Activated CD8-positive, alpha-beta T cell treated with anti-CD3 and anti-CD28 coated beads for 36 hours (primary cell): ENCODE data around the gene ATR. TPM values are rescaled to one million over a fixed set of nuclear protein-coding genes. Genes with fewer than 3 reads are reported as not detected.
A peak's percentile ranks its signal among the peaks of the same experiment; 100 is the strongest.
"Not testable (repeated sequence)": the region's sequence is repeated elsewhere in the genome, so short reads cannot be mapped to it uniquely, and the experiment has no call there.

Experiments
- ATAC-seq: fragments of 200-7000 bp; cut with Tn5 transposase; one replicate; pipeline ENCODE4 v1.10.0; 2021; ENCODE audit warnings: mild to moderate bottlenecking, moderate library complexity
- CTCF ChIA-PET: fragments of 350-600 bp; sonication (Branson Sonifier 250); formaldehyde crosslinking; loops from one replicate; lab custom pipeline; 2021; ENCODE audit warnings: antibody characterized with exemption; lab: Charles Lee
- POLR2A ChIA-PET: fragments of 350-600 bp; sonication (Branson Sonifier 250); formaldehyde crosslinking; loops from one replicate; lab custom pipeline; 2021; ENCODE audit warnings: antibody characterized with exemption; lab: Charles Lee
- DNase-seq: peaks from one replicate; pipeline ENCODE4 v3.0.0-alpha.2; 2020
- H3K27ac Mint-ChIP-seq: one replicate; pipeline ENCODE4 v1.8.0; 2021; ENCODE audit warnings: mild to moderate bottlenecking, mixed read lengths
- H3K27me3 Mint-ChIP-seq: one replicate; pipeline ENCODE4 v1.8.0; 2021; ENCODE audit warnings: mixed read lengths
- H3K36me3 Mint-ChIP-seq: one replicate; pipeline ENCODE4 v1.8.0; 2021; ENCODE audit warnings: low read depth, mixed read lengths
- H3K4me1 Mint-ChIP-seq: one replicate; pipeline ENCODE4 v1.8.0; 2021; ENCODE audit warnings: low read depth, mixed read lengths
- H3K4me3 Mint-ChIP-seq: one replicate; pipeline ENCODE4 v1.8.0; 2021; ENCODE audit warnings: mild to moderate bottlenecking, moderate library complexity, mixed read lengths
- H3K9me3 Mint-ChIP-seq: one replicate; pipeline ENCODE4 v1.8.0; 2021; ENCODE audit warnings: mixed read lengths
- CTCF ChIP-seq: fragments of 200-600 bp; IDR thresholded peaks from one replicate; pipeline ENCODE4 v1.8.0; 2022; ENCODE audit warnings: antibody characterized with exemption, mild to moderate bottlenecking
- intact Hi-C: fragments of 100-400 bp; cut with micrococcal nuclease; formaldehyde crosslinking; loops from one replicate; pipeline ENCODE4 v1.10.0; 2022
- total RNA-seq, 2 experiments: library from RNA; stranded (reverse); gene quantifications; one replicate each; pipeline ENCODE4 v1.2.3, GENCODE V29; 2021

The ATR gene
- total RNA-seq, 2 experiments from 2014 or later: 34.2 to 39.0 TPM

DNA sequence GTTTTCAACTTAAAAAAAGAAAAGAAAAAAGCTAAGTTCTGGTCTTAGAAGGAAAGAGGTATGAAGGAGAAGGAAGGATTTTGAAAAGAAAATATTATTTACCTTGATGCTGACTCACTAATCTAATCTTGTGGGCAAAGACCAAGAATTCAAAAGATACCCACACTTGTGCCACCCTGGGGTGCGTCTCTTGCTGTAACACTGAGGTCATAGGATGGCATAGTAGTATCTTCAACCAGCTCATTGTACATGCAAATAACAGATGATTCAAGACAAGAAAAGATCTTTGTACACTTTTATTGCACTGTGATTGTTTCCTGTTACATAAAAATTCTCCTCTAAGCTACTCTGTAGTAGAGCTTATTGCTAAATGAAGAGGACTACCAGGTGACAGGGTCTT is 35.0 kb upstream of the ATR start:
- no peaks in the 10 kb centered on the region for H3K36me3 Mint-ChIP-seq
- no peaks in the 10 kb centered on the region for H3K4me1 Mint-ChIP-seq
- H3K4me3 Mint-ChIP-seq: no peak overlapping the region
- ATAC-seq (no peak), DNase-seq (no peak)
- ChIA-PET CTCF (no interaction called here), POLR2A (no interaction called here)
- no peaks in the 10 kb centered on the region for H3K9me3 Mint-ChIP-seq
- no peak for TF ChIP-seq CTCF
- H3K27me3 Mint-ChIP-seq: no peaks in the 10 kb centered on the region
- intact Hi-C loops: no loop called here
- H3K27ac Mint-ChIP-seq: no peak overlapping the region

DNA sequence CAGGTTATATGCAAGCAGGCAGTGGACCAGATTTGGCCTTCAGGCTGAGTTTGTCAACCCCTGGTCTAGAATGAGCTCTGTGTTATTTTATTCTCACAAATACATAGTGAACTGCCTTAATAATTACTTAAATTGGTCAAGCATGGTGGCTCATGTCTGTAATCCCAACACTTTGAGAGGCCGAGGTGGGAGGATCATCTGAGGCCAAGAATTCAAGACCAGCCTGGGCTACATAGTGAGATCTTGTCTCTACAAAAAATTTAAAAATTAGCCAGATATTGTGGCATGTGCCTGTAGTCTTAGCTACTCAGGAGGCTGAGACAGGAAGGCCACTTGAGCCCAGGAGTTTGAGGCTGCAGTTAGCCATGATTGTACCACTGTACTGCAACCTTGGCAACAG is 32.7 kb upstream of the ATR start:
- no peak overlapping the region for H3K4me3 Mint-ChIP-seq
- H3K27ac Mint-ChIP-seq: no peak overlapping the region
- H3K9me3 Mint-ChIP-seq: no peaks in the 10 kb centered on the region
- H3K4me1 Mint-ChIP-seq: no peaks in the 10 kb centered on the region
- ChIA-PET POLR2A (interaction anchor here (0.6 to 2.5 kb wide), 2 partner anchors 13 to 391 kb away, joined by 3 to 9 read pairs; no protein-coding TSS in a partner anchor), CTCF (interaction anchor here (1.8 kb wide), 1 partner anchor 8 kb away, joined by 4 read pairs; no protein-coding TSS in a partner anchor)
- ATAC-seq (no peak), DNase-seq (no peak)
- no peak for TF ChIP-seq CTCF
- intact Hi-C loops: no loop called here
- H3K27me3 Mint-ChIP-seq: no peaks in the 10 kb centered on the region
- no peaks in the 10 kb centered on the region for H3K36me3 Mint-ChIP-seq

DNA sequence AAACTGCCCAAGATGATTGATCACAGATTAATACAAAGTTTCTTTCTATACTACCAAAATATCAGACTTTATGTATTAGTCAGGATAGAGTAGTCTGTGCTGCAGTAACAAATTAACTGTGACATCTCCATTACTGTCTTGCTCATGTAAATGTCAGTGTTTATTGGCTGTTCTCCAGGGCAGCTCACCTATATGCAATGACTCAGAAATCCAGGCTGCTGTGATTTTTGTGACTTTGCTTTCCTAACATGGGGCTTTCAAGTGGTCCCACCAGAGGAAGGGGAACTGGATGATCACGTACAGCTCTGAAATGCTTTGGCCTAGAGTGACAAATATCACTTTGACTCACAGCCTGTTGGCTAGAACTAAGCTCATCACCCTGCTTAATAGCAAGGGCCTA is 30.6 kb upstream of the ATR start:
- Mint-ChIP-seq H3K4me1 (no peaks in the 10 kb centered on the region), H3K4me3 (no peak overlapping the region), H3K27ac (no peak overlapping the region), H3K9me3 (no peaks in the 10 kb centered on the region), H3K27me3 (no peaks in the 10 kb centered on the region), H3K36me3 (no peaks in the 10 kb centered on the region)
- intact Hi-C loops: no loop called here
- peak; percentile 7 for DNase-seq
- CTCF ChIA-PET: interaction anchor here (0.9 to 1.8 kb wide), 4 partner anchors 10 to 221 kb away, joined by 3 to 4 read pairs (median 4); no protein-coding TSS in a partner anchor
- no peak for TF ChIP-seq CTCF
- ATAC-seq: peak; percentile 61
- POLR2A ChIA-PET: interaction anchor here (2.5 kb wide), 1 partner anchor 11 kb away, joined by 9 read pairs; no protein-coding TSS in a partner anchor

DNA sequence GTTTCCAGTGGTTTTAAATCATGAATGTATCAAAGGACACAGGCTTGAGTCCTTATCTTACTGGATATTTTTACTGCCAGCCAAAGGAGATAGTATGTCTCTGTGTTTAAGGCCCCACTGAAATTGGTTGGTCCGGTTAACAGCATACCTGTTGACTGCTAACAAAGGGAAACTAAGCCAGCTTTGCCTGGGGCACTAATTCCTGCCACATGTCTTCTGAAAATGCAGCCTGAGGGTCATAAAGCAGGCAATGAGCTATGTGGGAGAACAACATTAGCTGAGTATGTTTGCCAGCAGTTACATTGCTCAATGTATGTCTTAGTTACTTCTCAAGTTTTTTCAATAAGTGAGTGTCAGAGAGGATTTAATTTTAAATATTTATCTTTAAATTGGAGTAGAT is 30.1 kb upstream of the ATR start:
- TF ChIP-seq CTCF: no peak
- Mint-ChIP-seq H3K36me3 (no peaks in the 10 kb centered on the region), H3K4me1 (no peaks in the 10 kb centered on the region), H3K27ac (no peak overlapping the region), H3K9me3 (no peaks in the 10 kb centered on the region), H3K4me3 (no peak overlapping the region), H3K27me3 (no peaks in the 10 kb centered on the region)
- intact Hi-C loops: no loop called here
- no peak for ATAC-seq
- POLR2A ChIA-PET: interaction anchor here (2.5 kb wide), 1 partner anchor 11 kb away, joined by 9 read pairs; no protein-coding TSS in a partner anchor
- CTCF ChIA-PET: interaction anchor here (0.7 kb wide), 1 partner anchor 21 kb away, joined by 3 read pairs; no protein-coding TSS in a partner anchor
- DNase-seq: no peak

DNA sequence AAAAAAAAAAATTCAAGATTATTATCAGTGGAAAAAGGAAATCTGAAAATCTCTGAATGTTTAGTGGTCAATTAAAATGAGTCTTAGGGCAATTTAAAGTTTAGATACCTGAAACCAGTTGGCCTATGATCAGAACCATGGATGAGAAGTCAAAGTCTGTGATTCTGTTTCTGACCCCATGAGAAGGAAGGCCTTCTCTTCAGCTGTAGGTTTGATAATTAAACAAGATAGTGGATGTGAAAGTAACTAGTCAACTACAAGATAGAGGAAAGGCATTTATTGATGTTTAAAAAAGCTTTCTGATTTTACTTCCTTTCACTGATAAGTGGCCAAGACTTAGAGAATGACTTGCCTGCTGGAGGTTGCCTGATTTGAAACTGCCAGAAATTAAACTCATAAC is 26.4 kb upstream of the ATR start:
- Mint-ChIP-seq H3K27ac (no peak overlapping the region), H3K4me1 (no peaks in the 10 kb centered on the region), H3K4me3 (no peak overlapping the region), H3K9me3 (no peaks in the 10 kb centered on the region), H3K36me3 (no peaks in the 10 kb centered on the region), H3K27me3 (no peaks in the 10 kb centered on the region)
- intact Hi-C loops: no loop called here
- no peak for ATAC-seq
- ChIA-PET POLR2A (interaction anchor here (0.5 kb wide), 1 partner anchor 460 kb away, joined by 4 read pairs; no protein-coding TSS in a partner anchor), CTCF (no interaction called here)
- no peak for DNase-seq
- no peak for TF ChIP-seq CTCF

- DNase-seq, intact Hi-C loops, H3K36me3 Mint-ChIP-seq, H3K9me3 Mint-ChIP-seq, H3K27me3 Mint-ChIP-seq, H3K4me3 Mint-ChIP-seq, ATAC-seq, H3K4me1 Mint-ChIP-seq, H3K27ac Mint-ChIP-seq: not testable (repeated sequence)
- POLR2A ChIA-PET: interaction anchor here (1.1 kb wide), 1 partner anchor 181 kb away, joined by 3 read pairs; no protein-coding TSS in a partner anchor
- CTCF ChIA-PET: interaction anchor here (1.4 to 2.4 kb wide), 2 partner anchors 10 to 16 kb away, joined by 3 to 6 read pairs; no protein-coding TSS in a partner anchor
Observed at GRCh38 chr3:142603386-142603705, 24.8 kb upstream of the ATR start.
